ENCODE measurements around the gene TMC5.

TMC5 gene

DNA sequence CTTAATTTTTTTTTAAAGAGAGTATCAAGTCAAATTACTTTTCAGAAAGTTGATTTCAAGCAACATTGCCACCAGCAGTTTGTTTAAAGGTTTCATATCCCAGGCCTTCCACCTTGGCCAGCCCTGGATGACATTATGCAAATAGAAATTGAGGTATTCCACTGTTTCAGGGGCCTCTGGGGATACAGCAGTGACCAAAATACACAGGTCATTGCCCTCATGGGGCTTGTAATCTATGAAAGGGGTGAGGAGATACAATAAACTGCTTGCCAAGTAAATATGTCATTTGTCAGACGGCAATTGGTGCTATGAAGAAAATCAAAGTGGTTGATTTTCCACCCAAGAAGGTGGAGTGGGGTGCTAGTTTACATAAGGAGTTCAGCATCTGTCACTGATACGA lies 37.8 kb upstream of the TMC5 start:
- DNase-seq: no peak
- Mint-ChIP-seq H3K27me3 (ENCODE audit: low read depth, poor library complexity) (peaks cover 20% of the 10 kb centered on the region), H3K9me3 (no peaks in the 10 kb centered on the region), H3K4me1 (peaks cover 3% of the 10 kb centered on the region), H3K36me3 (ENCODE audit: low read depth) (no peaks in the 10 kb centered on the region), H3K27ac (no peak overlapping the region), H3K4me3 (no peak overlapping the region)
- TF ChIP-seq, protein P1, sequence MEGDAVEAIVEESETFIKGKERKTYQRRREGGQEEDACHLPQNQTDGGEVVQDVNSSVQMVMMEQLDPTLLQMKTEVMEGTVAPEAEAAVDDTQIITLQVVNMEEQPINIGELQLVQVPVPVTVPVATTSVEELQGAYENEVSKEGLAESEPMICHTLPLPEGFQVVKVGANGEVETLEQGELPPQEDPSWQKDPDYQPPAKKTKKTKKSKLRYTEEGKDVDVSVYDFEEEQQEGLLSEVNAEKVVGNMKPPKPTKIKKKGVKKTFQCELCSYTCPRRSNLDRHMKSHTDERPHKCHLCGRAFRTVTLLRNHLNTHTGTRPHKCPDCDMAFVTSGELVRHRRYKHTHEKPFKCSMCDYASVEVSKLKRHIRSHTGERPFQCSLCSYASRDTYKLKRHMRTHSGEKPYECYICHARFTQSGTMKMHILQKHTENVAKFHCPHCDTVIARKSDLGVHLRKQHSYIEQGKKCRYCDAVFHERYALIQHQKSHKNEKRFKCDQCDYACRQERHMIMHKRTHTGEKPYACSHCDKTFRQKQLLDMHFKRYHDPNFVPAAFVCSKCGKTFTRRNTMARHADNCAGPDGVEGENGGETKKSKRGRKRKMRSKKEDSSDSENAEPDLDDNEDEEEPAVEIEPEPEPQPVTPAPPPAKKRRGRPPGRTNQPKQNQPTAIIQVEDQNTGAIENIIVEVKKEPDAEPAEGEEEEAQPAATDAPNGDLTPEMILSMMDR (IDR thresholded peaks at IDR 0.05): no peak

DNA sequence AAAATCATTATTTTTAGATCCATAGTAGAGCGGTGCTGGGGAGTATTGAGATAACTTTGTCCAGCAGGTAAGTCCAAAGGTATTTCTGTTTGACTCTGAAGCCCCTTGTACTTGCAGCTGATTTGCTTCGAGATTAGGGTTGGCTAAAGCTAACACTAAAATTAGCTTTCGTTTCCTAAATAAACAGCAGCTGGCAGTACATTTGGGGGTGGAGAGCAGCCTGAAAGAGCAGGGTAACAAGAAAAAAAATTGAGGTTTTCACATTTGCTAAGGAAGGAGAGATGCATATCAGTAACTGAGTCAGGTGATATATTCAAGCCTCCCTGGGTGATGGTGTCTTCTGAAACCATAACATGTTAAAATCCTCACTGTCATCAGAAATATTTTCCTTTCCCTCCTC lies 37.4 kb upstream of the TMC5 start:
- peak overlapping the region; percentile 39 for H3K27ac Mint-ChIP-seq
- no peaks in the 10 kb centered on the region for H3K9me3 Mint-ChIP-seq
- H3K36me3 Mint-ChIP-seq (ENCODE audit: low read depth): no peaks in the 10 kb centered on the region
- H3K27me3 Mint-ChIP-seq (ENCODE audit: low read depth, poor library complexity): peaks cover 20% of the 10 kb centered on the region
- H3K4me1 Mint-ChIP-seq: peaks cover 6% of the 10 kb centered on the region
- no peak for DNase-seq
- TF ChIP-seq, protein P1 (IDR thresholded peaks at IDR 0.05): no peak
- H3K4me3 Mint-ChIP-seq: no peak overlapping the region

DNA sequence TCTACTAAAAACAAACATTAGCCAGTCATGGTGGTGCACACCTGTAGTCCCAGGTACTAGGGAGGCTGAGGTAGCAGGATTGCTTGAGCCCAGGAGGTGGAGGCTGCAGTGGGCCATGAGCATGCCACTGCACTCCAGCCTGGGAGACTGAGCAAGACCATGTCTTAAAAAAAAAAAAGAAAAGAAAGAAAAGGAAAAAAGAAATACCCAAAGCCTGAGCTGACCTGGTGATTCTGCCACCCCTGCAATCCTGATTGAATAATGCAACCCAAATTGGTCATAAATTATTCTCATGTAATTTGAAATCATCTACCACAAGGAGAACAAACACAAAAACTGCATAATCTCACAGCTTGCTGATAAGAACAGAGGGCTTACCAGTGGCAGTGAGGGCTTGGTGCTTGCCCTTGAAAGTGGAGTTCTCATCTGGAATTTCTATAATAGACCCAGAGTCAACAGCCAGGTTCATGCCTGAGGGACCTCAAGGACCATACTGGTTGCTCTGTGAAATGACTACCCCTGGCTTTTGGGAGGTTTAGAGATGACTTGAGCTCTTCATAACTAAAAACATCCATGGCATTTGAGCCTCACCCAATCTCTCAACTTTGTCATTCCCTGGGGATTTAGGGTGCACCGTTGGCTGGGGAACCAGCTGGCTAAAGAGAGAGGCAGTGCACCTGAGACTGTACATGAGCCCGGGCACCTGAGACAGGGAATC lies 35.4 kb upstream of the TMC5 start:
- Mint-ChIP-seq H3K36me3 (ENCODE audit: low read depth) (no peaks in the 10 kb centered on the region), H3K27ac (no peak overlapping the region), H3K9me3 (peaks cover 3% of the 10 kb centered on the region), H3K4me1 (peaks cover 15% of the 10 kb centered on the region), H3K27me3 (ENCODE audit: low read depth, poor library complexity) (peaks cover 20% of the 10 kb centered on the region), H3K4me3 (no peak overlapping the region)
- TF ChIP-seq, protein P1 (IDR thresholded peaks at IDR 0.05): no peak
- no peak for DNase-seq

DNA sequence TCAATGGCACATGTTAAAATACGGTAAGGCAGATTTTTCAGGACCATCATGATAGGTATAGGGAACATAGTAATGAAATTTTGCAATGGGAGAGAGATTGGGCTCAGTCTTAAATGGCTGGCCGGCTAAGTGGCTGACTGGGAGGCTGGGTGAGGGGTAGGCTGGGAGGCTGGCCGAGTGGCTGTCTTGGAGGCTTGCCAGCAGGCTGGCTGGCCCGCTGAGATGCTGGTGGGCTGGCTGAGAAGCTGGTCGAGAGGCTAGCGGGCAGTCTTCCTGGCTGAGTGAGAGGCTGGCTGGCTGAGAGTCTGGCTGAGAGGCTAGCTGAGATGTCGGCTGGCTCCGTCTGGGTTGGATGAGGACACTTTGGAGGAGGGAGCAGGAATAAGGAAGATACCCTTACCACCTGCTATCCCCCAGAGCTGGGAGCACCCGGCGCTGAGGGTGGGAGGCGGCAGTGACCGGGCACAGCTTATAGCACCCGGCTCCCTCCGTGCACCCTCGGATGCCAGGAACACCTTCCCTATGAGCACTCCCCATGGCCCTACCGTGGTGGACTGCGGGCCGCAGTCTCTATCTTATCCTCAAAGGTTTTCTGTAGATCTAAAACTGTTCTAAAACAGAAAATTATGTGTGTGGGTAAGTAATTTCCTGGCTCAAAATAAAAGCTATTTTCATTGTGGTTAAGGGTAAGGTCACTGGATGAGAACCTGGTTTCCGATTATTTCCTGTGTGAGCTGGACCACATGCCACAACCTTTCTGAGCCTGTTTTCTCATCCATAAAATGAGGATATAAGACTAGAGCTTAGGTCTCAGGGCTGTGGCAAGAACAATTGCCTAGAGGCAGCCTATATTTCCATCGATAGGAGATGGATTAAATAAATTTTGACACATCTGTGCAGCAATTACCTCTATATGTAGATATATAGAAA lies 34.5 kb upstream of the TMC5 start:
- TF ChIP-seq, protein P1 (IDR thresholded peaks at IDR 0.05): no peak
- peaks cover 6% of the 10 kb centered on the region for H3K9me3 Mint-ChIP-seq
- no peaks in the 10 kb centered on the region for H3K36me3 Mint-ChIP-seq (ENCODE audit: low read depth)
- peaks cover 15% of the 10 kb centered on the region for H3K4me1 Mint-ChIP-seq
- H3K4me3 Mint-ChIP-seq: no peak overlapping the region
- H3K27me3 Mint-ChIP-seq (ENCODE audit: low read depth, poor library complexity): peaks cover 20% of the 10 kb centered on the region
- no peak overlapping the region for H3K27ac Mint-ChIP-seq
- no peak for DNase-seq

DNA sequence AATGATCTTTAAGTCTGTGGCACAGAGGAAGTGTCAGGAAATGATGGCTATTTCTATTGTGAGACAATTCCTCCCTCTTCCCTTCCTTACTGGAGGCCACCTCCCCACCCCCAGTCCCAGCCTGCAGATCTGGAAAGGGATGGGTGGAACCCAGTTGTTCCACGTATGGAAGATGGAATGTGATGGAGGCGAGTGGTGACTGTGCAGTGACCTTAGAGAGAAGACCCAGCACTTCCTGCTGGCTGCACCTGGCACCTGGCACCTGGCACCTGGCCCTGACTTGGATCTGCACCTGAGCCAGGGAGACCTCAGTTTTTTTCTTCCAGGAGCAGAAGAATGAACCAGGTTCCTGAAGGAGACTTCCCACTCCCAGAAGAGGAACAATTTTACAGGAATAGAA lies 33.0 kb upstream of the TMC5 start:
- TF ChIP-seq, protein P1 (IDR thresholded peaks at IDR 0.05): no peak
- DNase-seq: no peak
- Mint-ChIP-seq H3K27me3 (ENCODE audit: low read depth, poor library complexity) (peaks cover 24% of the 10 kb centered on the region), H3K27ac (no peak overlapping the region), H3K36me3 (ENCODE audit: low read depth) (no peaks in the 10 kb centered on the region), H3K4me1 (peaks cover 15% of the 10 kb centered on the region), H3K4me3 (no peak overlapping the region), H3K9me3 (peaks cover 13% of the 10 kb centered on the region)

Measured in nephron progenitor cell (in vitro differentiated cells).